H1 (cell line): ENCODE data around the gene CUX1. TPM values are rescaled to one million over a fixed set of nuclear protein-coding genes. Genes with fewer than 3 reads are reported as not detected.

Experiments
- CTCF ChIA-PET: fragments of 300-600 bp; sonication (Branson Sonifier 250); formaldehyde crosslinking; loops from one replicate; lab custom pipeline; 2021; ENCODE audit not compliant: partially characterized antibody; lab: Charles Lee
- POLR2A ChIA-PET: fragments of 300-600 bp; sonication (Branson Sonifier 250); formaldehyde crosslinking; loops from one replicate; lab custom pipeline; 2021; ENCODE audit warnings: inconsistent platforms; ENCODE audit not compliant: partially characterized antibody; lab: Charles Lee
- DNase-seq, 2 experiments: peaks; one replicate each; pipeline versions ENCODE4 v3.0.0 to v3.0.0-alpha.2; 2010 to 2022; ENCODE audit warnings: low spot score in 2 of 2, low read depth in 1 of 2, mixed read lengths in 1 of 2
- FAIRE-seq: peaks from 2 replicates; lab custom pipeline; 2011; peaks lifted over from hg19 to GRCh38; lab: Jason Lieb, UNC
- H2AFZ ChIP-seq: 2 replicates; pipeline ENCODE4 v1.8.1; 2012; ENCODE audit warnings: low read length, inconsistent platforms
- H2AK5ac ChIP-seq: 2 replicates; pipeline ENCODE4 v1.6.1; 2013; ENCODE audit warnings: low read depth, low read length
- H2BK120ac ChIP-seq: replicated peaks from 2 replicates; pipeline ENCODE3; 2013; ENCODE audit warnings: low read depth, low read length, inconsistent platforms
- H2BK12ac ChIP-seq: 2 replicates; pipeline ENCODE4 v1.6.1; 2013; ENCODE audit warnings: low read depth, low read length
- H2BK15ac ChIP-seq: 2 replicates; pipeline ENCODE4 v1.6.1; 2013; ENCODE audit warnings: low read length
- H2BK20ac ChIP-seq: 2 replicates; pipeline ENCODE4 v1.6.1; 2013; ENCODE audit warnings: low read length
- H2BK5ac ChIP-seq: 2 replicates; pipeline ENCODE4 v1.6.1; 2013; ENCODE audit warnings: low read depth, low read length
- H3K14ac ChIP-seq: 2 replicates; pipeline ENCODE4 v1.6.1; 2013; ENCODE audit warnings: inconsistent platforms; ENCODE audit not compliant: insufficient read length
- H3K18ac ChIP-seq: 2 replicates; pipeline ENCODE4 v1.6.1; 2013; ENCODE audit warnings: low read length; ENCODE audit errors: extremely low read depth
- H3K23ac ChIP-seq: 2 replicates; pipeline ENCODE4 v1.6.1; 2013; ENCODE audit warnings: inconsistent platforms; ENCODE audit not compliant: insufficient read length
- H3K23me2 ChIP-seq: 2 replicates; pipeline ENCODE4 v1.6.1; 2013; ENCODE audit warnings: low read depth, low read length
- H3K27ac ChIP-seq: 2 replicates; pipeline ENCODE4 v1.6.1; 2011; ENCODE audit warnings: low read depth, low read length, inconsistent platforms
- H3K27me3 ChIP-seq, 4 experiments: replicated peaks in 1 of 4; 1 replicate in 1 of 4; 2 replicates in 3 of 4; pipeline versions ENCODE4 v1.6.1 to v1.8.1; 2011 to 2013; ENCODE audit warnings: low read length in 3 of 4, mild to moderate bottlenecking in 3 of 4, inconsistent platforms in 2 of 4, mixed read lengths in 2 of 4, moderate library complexity in 1 of 4; ENCODE audit not compliant: control insufficient read depth in 3 of 4, insufficient read depth in 3 of 4; ENCODE audit errors: extremely low read depth in 1 of 4
- H3K36me3 ChIP-seq, 4 experiments: 2 replicates each; pipeline versions ENCODE4 v1.6.1 to v1.8.1; 2011 to 2013; ENCODE audit warnings: mild to moderate bottlenecking in 4 of 4, low read length in 3 of 4, moderate library complexity in 2 of 4, control low read depth in 1 of 4, inconsistent platforms in 1 of 4; ENCODE audit not compliant: insufficient read depth in 4 of 4, control insufficient read depth in 2 of 4
- H3K4ac ChIP-seq: replicated peaks from 2 replicates; pipeline ENCODE3; 2013; ENCODE audit warnings: low read length, low read depth, mixed read lengths, inconsistent platforms; ENCODE audit not compliant: insufficient read length
- H3K4me1 ChIP-seq, 4 experiments: replicated peaks in 1 of 4; 1 replicate in 1 of 4; 2 replicates in 3 of 4; pipeline versions ENCODE4 v1.6.1 to v1.8.1; 2011 to 2013; ENCODE audit warnings: low read length in 3 of 4, inconsistent platforms in 2 of 4, mixed read lengths in 1 of 4; ENCODE audit not compliant: insufficient read depth in 4 of 4, control insufficient read depth in 3 of 4
- H3K4me2 ChIP-seq, 2 experiments: 2 replicates each; pipeline versions ENCODE4 v1.6.1 to v1.8.1; 2011 to 2013; ENCODE audit warnings: low read depth in 2 of 2, low read length in 2 of 2, control low read depth in 1 of 2, inconsistent platforms in 1 of 2, mild to moderate bottlenecking in 1 of 2; ENCODE audit not compliant: insufficient read depth in 1 of 2
- H3K4me3 ChIP-seq, 4 experiments: fragments of 200-600, 300-600 bp in 1 of 4; sonication (generic), shearing (Covaris generic), sonication (Bioruptor Twin) in 1 of 4; 2 replicates each; pipeline versions ENCODE4 v1.5.1 to v1.8.1; 2011 to 2016; ENCODE audit warnings: low read length in 4 of 4, low read depth in 3 of 4, control low read depth in 2 of 4, inconsistent platforms in 2 of 4, mild to moderate bottlenecking in 2 of 4, mixed read lengths in 1 of 4, moderate library complexity in 1 of 4; ENCODE audit not compliant: insufficient read depth in 2 of 4; ENCODE audit errors: extremely low read depth in 1 of 4
- H3K56ac ChIP-seq: replicated peaks from 2 replicates; pipeline ENCODE3; 2013; ENCODE audit warnings: low read depth, mild to moderate bottlenecking, mixed read lengths, low read length, inconsistent platforms; ENCODE audit not compliant: insufficient read length
- H3K79me1 ChIP-seq: 2 replicates; pipeline ENCODE4 v1.6.1; 2013; ENCODE audit warnings: low read depth, low read length, control low read depth
- H3K79me2 ChIP-seq, 2 experiments: 2 replicates each; pipeline versions ENCODE4 v1.6.1 to v1.8.1; 2012 to 2013; ENCODE audit warnings: low read length in 2 of 2, mild to moderate bottlenecking in 2 of 2, inconsistent platforms in 1 of 2; ENCODE audit not compliant: insufficient read depth in 2 of 2, control insufficient read depth in 1 of 2
- H3K9ac ChIP-seq, 4 experiments: replicated peaks in 1 of 4; 1 replicate in 1 of 4; 2 replicates in 3 of 4; pipeline versions ENCODE4 v1.6.1 to v1.8.1; 2011 to 2013; ENCODE audit warnings: low read depth in 3 of 4, low read length in 3 of 4, control low read depth in 2 of 4, mild to moderate bottlenecking in 2 of 4, moderate library complexity in 2 of 4, inconsistent platforms in 1 of 4; ENCODE audit errors: extremely low read depth in 1 of 4
- H3K9me3 ChIP-seq, 2 experiments: 2 replicates each; pipeline versions ENCODE4 v1.6.1 to v1.8.1; 2012 to 2013; ENCODE audit warnings: mild to moderate bottlenecking in 2 of 2, moderate library complexity in 2 of 2, control low read depth in 1 of 2, inconsistent platforms in 1 of 2, low read depth in 1 of 2, low read length in 1 of 2, mixed read lengths in 1 of 2; ENCODE audit not compliant: insufficient read depth in 2 of 2
- H4K20me1 ChIP-seq, 2 experiments: replicated peaks in 1 of 2; 2 replicates each; pipeline versions ENCODE3 to v1.8.1; 2011 to 2013; ENCODE audit warnings: inconsistent platforms in 2 of 2, low read length in 2 of 2, mild to moderate bottlenecking in 1 of 2; ENCODE audit not compliant: insufficient read depth in 2 of 2, control insufficient read depth in 1 of 2
- H4K5ac ChIP-seq: 2 replicates; pipeline ENCODE4 v1.6.1; 2013; ENCODE audit warnings: low read length, low read depth, mixed read lengths, inconsistent platforms; ENCODE audit not compliant: insufficient read length
- H4K8ac ChIP-seq: 2 replicates; pipeline ENCODE4 v1.8.0; 2013; ENCODE audit warnings: mild to moderate bottlenecking, moderate library complexity, low read length, inconsistent platforms; ENCODE audit not compliant: insufficient read depth; ENCODE audit errors: extremely low read depth
- H4K91ac ChIP-seq: replicated peaks from 2 replicates; pipeline ENCODE3; 2013; ENCODE audit warnings: low read length, mixed read lengths, inconsistent platforms; ENCODE audit not compliant: insufficient read length
- CREB1 ChIP-seq: IDR thresholded peaks from 2 replicates; pipeline ENCODE4 v1.6.1; 2012; ENCODE audit warnings: inconsistent platforms
- WGBS, 2 experiments: shearing (Covaris generic) in 1 of 2; methylation state at CpG; one replicate each; pipeline versions ENCODE4 v1.1.6 to v1.1.7; 2013 to 2015; ENCODE audit warnings: low lambda C conversion rate in 2 of 2, mixed read lengths in 2 of 2, inconsistent platforms in 1 of 2, low coverage in 1 of 2, missing lambda C conversion rate in 1 of 2; ENCODE audit not compliant: insufficient replicate concordance in 2 of 2, insufficient coverage in 1 of 2, insufficient read length in 1 of 2; ENCODE audit errors: extremely low coverage in 1 of 2, missing lambda C conversion rate in 1 of 2; 5-methylcytosine and 5-hydroxymethylcytosine counted together
- polyA plus RNA-seq, 7 experiments: library from polyadenylated mRNA; depleted of rRNA in 3 of 7; stranded (reverse) in 5 of 7; unstranded in 2 of 7; fragments of >200 nt in 5 of 7; fragments of 200-250 nt in 2 of 7; gene quantifications; 1 replicate in 5 of 7; 2 replicates in 1 of 7; 4 replicates in 1 of 7; pipeline versions ENCODE4 v1.2.1 to v1.2.3, GENCODE V29; 2011 to 2013; ENCODE audit warnings: missing spikeins in 2 of 7, mixed read lengths in 2 of 7
- total RNA-seq: library from RNA; stranded (reverse); fragmentation: NEBNext Ultra II Directional; extraction: Animal tissue kit (Norgen Biotek cat#: 25700); gene quantifications from 2 replicates; pipeline ENCODE4 v1.2.1, GENCODE V29; 2021

CUX1 gene
- total and polyA plus RNA-seq, 2 of the 8 experiments (the other 6 are each of a cell fraction or from before 2014, with no cell fraction given), result 21.6 to 65.9 TPM

DNA sequence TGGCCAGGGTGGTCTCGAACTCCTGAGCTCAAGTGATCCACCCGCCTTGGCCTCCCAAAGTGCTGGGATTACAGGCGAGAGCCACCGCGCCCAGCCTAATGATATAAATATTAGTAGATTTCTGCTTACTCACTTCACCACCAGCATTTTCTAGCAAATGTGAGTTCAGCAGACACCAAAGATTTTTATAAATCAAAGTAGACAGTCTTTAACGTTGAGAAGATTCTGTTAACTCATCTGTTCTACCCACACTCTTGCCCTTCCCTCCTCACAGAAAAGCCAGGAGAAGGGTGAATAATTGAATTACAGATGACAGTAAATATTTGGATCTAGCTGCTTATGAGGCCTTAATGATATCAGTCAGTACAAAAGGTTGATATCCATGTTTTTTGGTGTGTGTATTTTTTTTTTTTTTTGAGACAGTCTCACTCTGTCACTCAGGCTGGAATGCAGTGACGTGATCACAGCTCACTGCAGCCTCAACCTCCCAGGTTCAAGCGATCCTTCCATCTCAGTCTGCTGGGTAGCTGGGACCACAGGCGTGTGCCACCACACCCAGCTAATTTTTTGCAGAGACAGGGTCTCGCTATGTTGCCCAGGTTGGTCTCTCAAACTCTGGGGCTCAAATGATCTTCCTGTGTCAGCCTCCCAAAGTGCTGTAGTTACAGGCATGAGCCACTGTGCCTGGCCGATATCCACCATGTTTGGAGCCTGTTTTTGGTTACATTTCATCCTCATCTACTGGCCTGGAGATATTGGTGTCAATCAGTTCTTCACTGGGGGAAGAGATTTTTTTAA is 120.5 kb downstream of the CUX1 start:
- H3K14ac ChIP-seq, result no peak overlapping the region
- H3K27ac ChIP-seq, result no peak overlapping the region
- no peak overlapping the region for H3K4ac ChIP-seq
- H3K9ac ChIP-seq, result no peak overlapping the region
- H2BK120ac ChIP-seq, result peak overlapping the region; percentile 61
- no peak overlapping the region for H3K4me3 ChIP-seq
- TF ChIP-seq CREB1, result no peak
- FAIRE-seq (no peak), DNase-seq (no peak)
- H4K5ac ChIP-seq, result no peak overlapping the region
- no peak overlapping the region for H3K56ac ChIP-seq
- CTCF ChIA-PET, result no interaction called here
- H3K36me3 ChIP-seq, result no peaks in the 10 kb centered on the region
- no peaks in the 10 kb centered on the region for H3K9me3 ChIP-seq
- no peak overlapping the region for H2BK15ac ChIP-seq
- H3K4me2 ChIP-seq, result peak overlapping the region in 1 of 2 experiments; percentile 91; a peak in 1 of 4 replicates
- H2BK20ac ChIP-seq, result peak overlapping the region; percentile 29; the same call in 1 of the 2 replicates
- H4K20me1 ChIP-seq, result peaks cover 2 to 5% of the 10 kb centered on the region in 2 experiments
- WGBS, 2 experiments, result 82% methylated on average over 11 of the region's 11 CpGs; no CpG with 5 or more reads in 1 of the 2 experiments
- H3K79me2 ChIP-seq, result peaks cover 0 to 64% of the 10 kb centered on the region in 2 experiments; a peak in 3 of 4 replicates
- H3K23ac ChIP-seq, result no peak overlapping the region
- peaks cover 11% of the 10 kb centered on the region for H3K79me1 ChIP-seq
- no peak overlapping the region for H2AFZ ChIP-seq
- H3K4me1 ChIP-seq, result peaks cover 27 to 46% (median 40%) of the 10 kb centered on the region in 4 experiments
- H2BK5ac ChIP-seq, result peak overlapping the region; percentile 100; the same call in 1 of the 2 replicates
- H3K23me2 ChIP-seq, result no peaks in the 10 kb centered on the region; the same call in 1 of the 2 replicates
- peak overlapping the region; percentile 19; the same call in 1 of the 2 replicates for H4K8ac ChIP-seq
- peak overlapping the region; percentile 29; the same call in 1 of the 2 replicates for H2AK5ac ChIP-seq
- H4K91ac ChIP-seq, result peak overlapping the region; percentile 3
- H2BK12ac ChIP-seq, result peak overlapping the region; percentile 7
- H3K27me3 ChIP-seq, result no peaks in the 10 kb centered on the region; a peak in 1 of 7 replicates
- 0 out of 2 replicates have a peak overlapping the region, but pooled peaks have one; percentile 62 for H3K18ac ChIP-seq
- POLR2A ChIA-PET, result interaction anchor here (1.5 to 1.9 kb wide), 2 partner anchors 10 to 25 kb away, joined by 5 to 7 read pairs; no protein-coding TSS in a partner anchor
